GM12892 (cell line): ENCODE data around the gene VPS45.

Experiments used
- POLR2A ChIP-seq: IDR thresholded peaks from 2 replicates; pipeline ENCODE4 v1.6.1; 2011; ENCODE audit warnings: low read depth, low read length, control low read depth
- POLR2AphosphoS5 ChIP-seq: IDR thresholded peaks from 2 replicates; pipeline ENCODE4 v1.6.1; 2011; ENCODE audit warnings: low read depth, low read length, control low read depth
- TAF1 ChIP-seq: IDR thresholded peaks from 2 replicates; pipeline ENCODE4 v1.6.1; 2011; ENCODE audit warnings: low read depth, mild to moderate bottlenecking, control low read depth, low read length, borderline replicate concordance

- TF ChIP-seq POLR2A (no peak), POLR2AphosphoS5 (no peak), TAF1 (no peak)
Measured at GRCh38 chr1:150127868-150128267, 60.3 kb downstream of the VPS45 start.
